HepG2 (cell line): ENCODE results near the gene MSI2. TPM values are rescaled to one million over a fixed set of nuclear protein-coding genes. Genes with fewer than 3 reads are reported as not detected.

ENCODE experiments used
- ARNT2 ChIP-seq: sonication (generic); formaldehyde crosslinking; IDR thresholded peaks from 2 replicates; pipeline ENCODE4 v1.8.0; 2022; ENCODE audit warnings: mild to moderate bottlenecking, low read depth, missing genetic modification reagents, moderate library complexity
- CHCHD3 ChIP-seq: sonication (generic); formaldehyde crosslinking; IDR thresholded peaks from 2 replicates; pipeline ENCODE4 v1.8.0; 2022; ENCODE audit warnings: mild to moderate bottlenecking, missing genetic modification reagents, moderate library complexity
- MYC ChIP-seq: sonication (generic); formaldehyde crosslinking; IDR thresholded peaks from 2 replicates; pipeline ENCODE4 v1.9.0; 2021; ENCODE audit warnings: missing genetic modification reagents, borderline replicate concordance
- NFRKB ChIP-seq: fragments of 450-650 bp; IDR thresholded peaks from 2 replicates; pipeline ENCODE4 v1.6.1; 2017
- PTBP1 ChIP-seq: fragments of 200-400 bp; formaldehyde crosslinking; IDR thresholded peaks from 2 replicates; pipeline ENCODE4 v1.6.1; 2018; ENCODE audit warnings: low read length, low read depth; ENCODE audit not compliant: poor library complexity, severe bottlenecking
- SMC3 ChIP-seq: IDR thresholded peaks from 2 replicates; pipeline ENCODE4 v1.6.1; 2011; ENCODE audit warnings: low read length, improper control_type of control experiment
- SOX13 ChIP-seq, 3 experiments: fragments of 450-650 bp in 1 of 3; sonication (generic) in 1 of 3; formaldehyde crosslinking in 1 of 3; IDR thresholded peaks in 2 of 3; conservative IDR thresholded peaks in 1 of 3; 2 replicates each; pipeline versions ENCODE4 v1.5.0 to v1.6.1; 2016 to 2020; ENCODE audit warnings: antibody characterized with exemption in 1 of 3, mild to moderate bottlenecking in 1 of 3, missing compliant biosample characterization in 1 of 3, missing genetic modification reagents in 1 of 3, moderate library complexity in 1 of 3
- ZFP36 ChIP-seq: fragments of 150-350 bp; IDR thresholded peaks from 2 replicates; pipeline ENCODE4 v1.6.1; 2018; ENCODE audit warnings: borderline replicate concordance, low read length, low read depth; ENCODE audit not compliant: partially characterized antibody
- ZNF292 ChIP-seq: sonication (generic); formaldehyde crosslinking; IDR thresholded peaks from 2 replicates; pipeline ENCODE4 v1.8.1; 2022; ENCODE audit warnings: mild to moderate bottlenecking, low read depth, missing genetic modification reagents, borderline replicate concordance
- ZNF563 ChIP-seq: sonication (generic); formaldehyde crosslinking; IDR thresholded peaks from 2 replicates; pipeline ENCODE4 v1.8.0; 2022; ENCODE audit warnings: mild to moderate bottlenecking, moderate library complexity, missing genetic modification reagents
- ZNF598 ChIP-seq: sonication (generic); formaldehyde crosslinking; IDR thresholded peaks from 2 replicates; pipeline ENCODE4 v1.5.1; 2020; ENCODE audit warnings: mild to moderate bottlenecking, missing genetic modification reagents, borderline replicate concordance
- ZNF615 ChIP-seq: sonication (generic); formaldehyde crosslinking; IDR thresholded peaks from 2 replicates; pipeline ENCODE4 v1.5.0; 2020; ENCODE audit warnings: mild to moderate bottlenecking, missing genetic modification reagents, borderline replicate concordance
- ZNF816 ChIP-seq: sonication (generic); formaldehyde crosslinking; IDR thresholded peaks from 2 replicates; pipeline ENCODE4 v1.8.0; 2022; ENCODE audit warnings: missing genetic modification reagents, mild to moderate bottlenecking, borderline replicate concordance
- polyA plus RNA-seq, 8 experiments: library from polyadenylated mRNA; depleted of rRNA in 3 of 8; stranded (reverse) in 7 of 8; unstranded in 1 of 8; fragments of >200 nt; fragmentation: Illumina TruSeq in 4 of 8; extraction: Trizol in 4 of 8; gene quantifications; 2 replicates each; pipeline versions ENCODE4 v1.2.1 to v1.2.3, GENCODE V29; 2011 to 2016; ENCODE audit warnings: low read depth in 4 of 8, missing spikeins in 1 of 8, mixed read lengths in 1 of 8; ENCODE audit not compliant: insufficient read depth in 1 of 8
- total RNA-seq, 5 experiments: library from RNA; depleted of rRNA; stranded (reverse); fragments of >200 nt; fragmentation: Illumina TruSeq; extraction: Trizol; gene quantifications; 2 replicates each; pipeline ENCODE4 v1.2.3, GENCODE V29; 2016; ENCODE audit warnings: low read depth in 1 of 5
- TF ChIP-seq, protein P1 (sequence below): sonication (generic); formaldehyde crosslinking; conservative IDR thresholded peaks from 2 replicates; pipeline ENCODE4 v1.8.1; 2023; ENCODE audit warnings: missing genetic modification reagents
- TF ChIP-seq, protein P2 (sequence below): sonication (generic); formaldehyde crosslinking; IDR thresholded peaks from 2 replicates; pipeline ENCODE4 v1.5.0; 2020; ENCODE audit warnings: mild to moderate bottlenecking, missing genetic modification reagents, borderline replicate concordance
- TF ChIP-seq, protein P3 (sequence below): IDR thresholded peaks from 2 replicates; pipeline ENCODE4 v1.6.1; 2018; ENCODE audit warnings: missing genetic modification reagents, mild to moderate bottlenecking, missing compliant biosample characterization
- TF ChIP-seq, protein P4 (sequence below): sonication (generic); formaldehyde crosslinking; IDR thresholded peaks from 2 replicates; pipeline ENCODE4 v1.8.1; 2023; ENCODE audit warnings: missing genetic modification reagents, inconsistent platforms, borderline replicate concordance

Gene MSI2
- total and polyA plus RNA-seq, 2 of the 13 experiments (the other 11 are each of a cell fraction or from before 2014, with no cell fraction given): 77.5 to 78.4 TPM

DNA sequence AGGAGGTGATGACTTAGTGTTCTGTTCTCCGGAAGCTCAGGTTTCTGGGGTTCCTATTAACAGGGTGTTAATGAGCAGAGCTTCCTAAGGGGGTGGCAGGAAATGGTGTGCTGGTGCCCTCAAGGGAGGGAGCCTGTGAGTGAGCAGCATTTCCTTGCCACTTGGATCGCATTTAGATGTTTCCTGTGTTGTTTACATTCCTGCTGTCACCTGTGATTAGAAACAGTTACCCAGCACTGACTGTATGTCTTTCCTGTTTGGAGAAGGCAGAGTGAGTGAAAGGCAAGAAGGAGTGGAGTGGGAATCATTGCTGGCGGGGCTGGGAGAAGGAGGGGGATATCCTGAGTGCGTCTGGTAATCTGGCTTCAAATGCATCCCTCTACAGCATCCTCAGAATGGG is 274.2 kb downstream of the MSI2 start (continued):
- TF ChIP-seq ZNF292 (0 out of 2 replicates have a peak, but pooled peaks have one; percentile 20), SOX13 (IDR thresholded peaks at IDR 0.05) (no peak), SOX13 (CRISPR knock-in tag; conservative IDR thresholded peaks at IDR 0.05 in 1 of 2, IDR thresholded peaks at IDR 0.05 in 1 of 2) (0 out of 4 replicates have a peak, but pooled peaks of 1 of the 2 experiments have one; percentile 17), PTBP1 (no peak), ZNF563 (no peak), ZNF816 (CRISPR knock-in tag) (peak; percentile 13; the same call in 1 of the 2 replicates), CHCHD3 (CRISPR knock-in tag) (no peak), NFRKB (no peak), ZNF615 (CRISPR knock-in tag) (no peak), SMC3 (no peak), ARNT2 (CRISPR knock-in tag) (no peak), ZNF598 (CRISPR knock-in tag) (no peak), ZFP36 (no peak), MYC (CRISPR knock-in tag) (no peak)
- TF ChIP-seq, protein P1, sequence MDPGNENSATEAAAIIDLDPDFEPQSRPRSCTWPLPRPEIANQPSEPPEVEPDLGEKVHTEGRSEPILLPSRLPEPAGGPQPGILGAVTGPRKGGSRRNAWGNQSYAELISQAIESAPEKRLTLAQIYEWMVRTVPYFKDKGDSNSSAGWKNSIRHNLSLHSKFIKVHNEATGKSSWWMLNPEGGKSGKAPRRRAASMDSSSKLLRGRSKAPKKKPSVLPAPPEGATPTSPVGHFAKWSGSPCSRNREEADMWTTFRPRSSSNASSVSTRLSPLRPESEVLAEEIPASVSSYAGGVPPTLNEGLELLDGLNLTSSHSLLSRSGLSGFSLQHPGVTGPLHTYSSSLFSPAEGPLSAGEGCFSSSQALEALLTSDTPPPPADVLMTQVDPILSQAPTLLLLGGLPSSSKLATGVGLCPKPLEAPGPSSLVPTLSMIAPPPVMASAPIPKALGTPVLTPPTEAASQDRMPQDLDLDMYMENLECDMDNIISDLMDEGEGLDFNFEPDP (CRISPR knock-in tag): no peak
- TF ChIP-seq, protein P2, sequence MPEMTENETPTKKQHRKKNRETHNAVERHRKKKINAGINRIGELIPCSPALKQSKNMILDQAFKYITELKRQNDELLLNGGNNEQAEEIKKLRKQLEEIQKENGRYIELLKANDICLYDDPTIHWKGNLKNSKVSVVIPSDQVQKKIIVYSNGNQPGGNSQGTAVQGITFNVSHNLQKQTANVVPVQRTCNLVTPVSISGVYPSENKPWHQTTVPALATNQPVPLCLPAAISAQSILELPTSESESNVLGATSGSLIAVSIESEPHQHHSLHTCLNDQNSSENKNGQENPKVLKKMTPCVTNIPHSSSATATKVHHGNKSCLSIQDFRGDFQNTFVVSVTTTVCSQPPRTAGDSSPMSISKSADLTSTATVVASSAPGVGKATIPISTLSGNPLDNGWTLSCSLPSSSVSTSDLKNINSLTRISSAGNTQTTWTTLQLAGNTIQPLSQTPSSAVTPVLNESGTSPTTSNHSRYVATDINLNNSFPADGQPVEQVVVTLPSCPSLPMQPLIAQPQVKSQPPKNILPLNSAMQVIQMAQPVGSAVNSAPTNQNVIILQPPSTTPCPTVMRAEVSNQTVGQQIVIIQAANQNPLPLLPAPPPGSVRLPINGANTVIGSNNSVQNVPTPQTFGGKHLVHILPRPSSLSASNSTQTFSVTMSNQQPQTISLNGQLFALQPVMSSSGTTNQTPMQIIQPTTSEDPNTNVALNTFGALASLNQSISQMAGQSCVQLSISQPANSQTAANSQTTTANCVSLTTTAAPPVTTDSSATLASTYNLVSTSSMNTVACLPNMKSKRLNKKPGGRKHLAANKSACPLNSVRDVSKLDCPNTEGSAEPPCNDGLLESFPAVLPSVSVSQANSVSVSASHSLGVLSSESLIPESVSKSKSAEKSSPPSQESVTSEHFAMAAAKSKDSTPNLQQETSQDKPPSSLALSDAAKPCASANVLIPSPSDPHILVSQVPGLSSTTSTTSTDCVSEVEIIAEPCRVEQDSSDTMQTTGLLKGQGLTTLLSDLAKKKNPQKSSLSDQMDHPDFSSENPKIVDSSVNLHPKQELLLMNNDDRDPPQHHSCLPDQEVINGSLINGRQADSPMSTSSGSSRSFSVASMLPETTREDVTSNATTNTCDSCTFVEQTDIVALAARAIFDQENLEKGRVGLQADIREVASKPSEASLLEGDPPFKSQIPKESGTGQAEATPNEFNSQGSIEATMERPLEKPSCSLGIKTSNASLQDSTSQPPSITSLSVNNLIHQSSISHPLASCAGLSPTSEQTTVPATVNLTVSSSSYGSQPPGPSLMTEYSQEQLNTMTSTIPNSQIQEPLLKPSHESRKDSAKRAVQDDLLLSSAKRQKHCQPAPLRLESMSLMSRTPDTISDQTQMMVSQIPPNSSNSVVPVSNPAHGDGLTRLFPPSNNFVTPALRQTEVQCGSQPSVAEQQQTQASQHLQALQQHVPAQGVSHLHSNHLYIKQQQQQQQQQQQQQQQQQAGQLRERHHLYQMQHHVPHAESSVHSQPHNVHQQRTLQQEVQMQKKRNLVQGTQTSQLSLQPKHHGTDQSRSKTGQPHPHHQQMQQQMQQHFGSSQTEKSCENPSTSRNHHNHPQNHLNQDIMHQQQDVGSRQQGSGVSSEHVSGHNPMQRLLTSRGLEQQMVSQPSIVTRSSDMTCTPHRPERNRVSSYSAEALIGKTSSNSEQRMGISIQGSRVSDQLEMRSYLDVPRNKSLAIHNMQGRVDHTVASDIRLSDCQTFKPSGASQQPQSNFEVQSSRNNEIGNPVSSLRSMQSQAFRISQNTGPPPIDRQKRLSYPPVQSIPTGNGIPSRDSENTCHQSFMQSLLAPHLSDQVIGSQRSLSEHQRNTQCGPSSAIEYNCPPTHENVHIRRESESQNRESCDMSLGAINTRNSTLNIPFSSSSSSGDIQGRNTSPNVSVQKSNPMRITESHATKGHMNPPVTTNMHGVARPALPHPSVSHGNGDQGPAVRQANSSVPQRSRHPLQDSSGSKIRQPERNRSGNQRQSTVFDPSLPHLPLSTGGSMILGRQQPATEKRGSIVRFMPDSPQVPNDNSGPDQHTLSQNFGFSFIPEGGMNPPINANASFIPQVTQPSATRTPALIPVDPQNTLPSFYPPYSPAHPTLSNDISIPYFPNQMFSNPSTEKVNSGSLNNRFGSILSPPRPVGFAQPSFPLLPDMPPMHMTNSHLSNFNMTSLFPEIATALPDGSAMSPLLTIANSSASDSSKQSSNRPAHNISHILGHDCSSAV: no peak
- TF ChIP-seq, protein P3, sequence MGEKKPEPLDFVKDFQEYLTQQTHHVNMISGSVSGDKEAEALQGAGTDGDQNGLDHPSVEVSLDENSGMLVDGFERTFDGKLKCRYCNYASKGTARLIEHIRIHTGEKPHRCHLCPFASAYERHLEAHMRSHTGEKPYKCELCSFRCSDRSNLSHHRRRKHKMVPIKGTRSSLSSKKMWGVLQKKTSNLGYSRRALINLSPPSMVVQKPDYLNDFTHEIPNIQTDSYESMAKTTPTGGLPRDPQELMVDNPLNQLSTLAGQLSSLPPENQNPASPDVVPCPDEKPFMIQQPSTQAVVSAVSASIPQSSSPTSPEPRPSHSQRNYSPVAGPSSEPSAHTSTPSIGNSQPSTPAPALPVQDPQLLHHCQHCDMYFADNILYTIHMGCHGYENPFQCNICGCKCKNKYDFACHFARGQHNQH (CRISPR knock-in tag): 0 out of 2 replicates have a peak, but pooled peaks have one; percentile 34
- TF ChIP-seq, protein P4, sequence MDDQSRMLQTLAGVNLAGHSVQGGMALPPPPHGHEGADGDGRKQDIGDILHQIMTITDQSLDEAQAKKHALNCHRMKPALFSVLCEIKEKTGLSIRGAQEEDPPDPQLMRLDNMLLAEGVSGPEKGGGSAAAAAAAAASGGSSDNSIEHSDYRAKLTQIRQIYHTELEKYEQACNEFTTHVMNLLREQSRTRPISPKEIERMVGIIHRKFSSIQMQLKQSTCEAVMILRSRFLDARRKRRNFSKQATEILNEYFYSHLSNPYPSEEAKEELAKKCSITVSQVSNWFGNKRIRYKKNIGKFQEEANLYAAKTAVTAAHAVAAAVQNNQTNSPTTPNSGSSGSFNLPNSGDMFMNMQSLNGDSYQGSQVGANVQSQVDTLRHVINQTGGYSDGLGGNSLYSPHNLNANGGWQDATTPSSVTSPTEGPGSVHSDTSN (CRISPR knock-in tag): no peak
